Measurements from ENCODE around the gene TPTE2.
"Not testable (repeated sequence)": the region's sequence is repeated elsewhere in the genome, so short reads cannot be mapped to it uniquely, and the experiment has no call there.

Gene TPTE2

GRCh38 chr13:19567820-19568534 is 6.6 kb upstream of the TPTE2 start:
- DNase-seq (ENCODE audit: low read depth): no peak

DNA sequence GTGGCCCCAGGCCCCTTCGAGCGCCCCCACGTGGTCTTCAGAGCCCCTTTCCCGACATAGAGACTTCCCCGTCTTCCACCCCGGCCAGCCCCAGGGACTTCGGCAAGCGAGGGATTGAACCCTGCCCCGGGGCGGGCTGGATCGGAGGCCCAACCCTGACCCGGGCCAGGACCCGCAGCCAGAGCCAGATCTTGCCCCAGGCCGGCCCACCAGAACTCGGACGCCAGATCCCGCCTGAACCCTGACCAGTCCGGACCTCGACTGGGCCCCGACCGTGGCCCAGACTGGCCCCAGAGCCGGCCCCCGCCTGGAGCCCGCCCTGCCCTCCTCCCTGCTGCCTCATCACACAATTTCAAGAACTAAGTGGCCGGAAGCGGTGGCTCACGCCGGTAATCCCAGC is 253 bp upstream of the TPTE2 start:
- no peak for DNase-seq (ENCODE audit: low read depth)

DNA sequence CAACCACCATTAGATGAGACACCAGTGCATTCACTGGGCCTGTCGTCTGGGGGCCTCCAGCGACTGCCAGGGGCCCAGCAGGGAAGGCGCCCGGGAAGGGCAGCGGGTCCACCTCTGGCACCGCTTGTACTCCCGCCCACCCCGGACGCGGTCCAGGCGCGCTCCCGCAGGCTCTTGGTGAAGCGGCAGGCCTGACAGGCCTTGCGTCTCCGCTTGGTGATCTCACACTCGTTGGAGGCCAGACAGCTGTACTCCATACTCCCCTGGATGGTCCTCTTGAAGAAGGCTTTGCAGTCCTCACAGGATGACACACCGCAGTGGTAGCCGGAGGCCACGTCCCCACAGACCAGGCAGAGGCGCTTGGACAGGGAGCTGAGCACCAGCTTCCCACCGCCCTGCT is 660 bp downstream of the TPTE2 start:
- DNase-seq (ENCODE audit: low read depth): not testable (repeated sequence)

- not testable (repeated sequence) for DNase-seq (ENCODE audit: low read depth)
These were observed 1.6 kb downstream of the TPTE2 start for GRCh38 chr13:19559739-19560138.

DNA sequence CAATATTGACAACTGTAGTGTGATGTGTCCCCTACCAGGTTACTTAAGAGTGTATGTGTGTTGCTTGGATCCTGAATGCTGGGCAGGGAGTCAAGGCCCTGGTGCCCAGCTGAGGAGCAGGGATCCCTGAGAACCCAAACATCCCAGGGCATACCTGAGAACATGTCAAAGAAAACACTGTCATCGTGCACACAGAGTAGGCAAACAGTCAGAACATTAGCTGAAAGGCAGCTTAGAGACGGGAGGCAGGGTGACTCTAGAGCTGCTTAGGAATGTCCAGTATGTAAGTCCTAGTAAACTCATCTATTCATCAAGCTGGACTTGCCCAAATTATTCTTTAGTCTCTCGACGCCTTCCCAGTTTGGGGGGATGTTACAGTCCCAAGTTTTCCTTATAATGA is 4.0 kb downstream of the TPTE2 start:
- DNase-seq (ENCODE audit: low read depth): not testable (repeated sequence)

DNA sequence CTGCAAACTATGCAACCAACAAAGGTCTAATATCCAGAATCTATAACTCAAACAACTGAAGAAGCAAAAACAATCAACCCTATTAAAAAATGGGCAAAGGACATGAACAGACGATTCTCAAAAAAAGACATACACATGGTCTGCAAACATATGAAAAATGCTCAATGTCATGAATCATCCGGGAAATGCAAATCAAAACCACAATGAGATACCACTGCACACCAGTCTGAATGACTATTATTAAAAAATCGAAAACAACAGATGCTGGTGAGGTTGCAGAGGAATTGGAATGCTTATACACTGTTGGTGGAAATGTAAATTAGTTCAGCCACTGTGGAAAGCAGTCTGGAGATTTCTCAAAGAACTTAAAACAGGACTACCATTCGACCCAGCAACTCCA is 12.1 kb downstream of the TPTE2 start:
- DNase-seq (ENCODE audit: low read depth): not testable (repeated sequence)

GRCh38 chr13:19525634-19526033 is 35.7 kb downstream of the TPTE2 start:
- not testable (repeated sequence) for DNase-seq (ENCODE audit: low read depth)

DNA sequence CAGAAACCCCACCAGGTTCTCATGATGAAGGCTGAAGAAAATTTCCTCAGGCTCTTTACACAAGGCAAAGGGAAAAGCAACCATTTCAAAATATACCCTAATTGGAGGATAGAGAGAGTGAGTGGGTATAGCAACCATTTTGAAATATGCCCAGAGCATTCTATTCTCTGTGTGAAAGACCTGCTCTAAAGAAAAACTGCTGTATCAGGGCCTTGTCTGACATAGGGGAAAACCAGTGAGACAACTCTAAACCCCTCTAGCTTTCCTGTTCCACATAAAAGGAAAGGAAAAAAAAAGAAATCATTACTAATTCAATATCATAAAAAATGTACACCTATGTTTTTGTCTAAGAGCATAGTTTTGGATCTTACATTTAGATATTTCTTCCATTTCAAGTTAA is 42.3 kb downstream of the TPTE2 start:
- no peak for DNase-seq (ENCODE audit: low read depth)

- not testable (repeated sequence) for DNase-seq (ENCODE audit: low read depth)
These were observed 53.7 kb downstream of the TPTE2 start for GRCh38 chr13:19507623-19508022.

GRCh38 chr13:19460126-19460525 is 101.2 kb downstream of the TPTE2 start:
- DNase-seq (ENCODE audit: low read depth): not testable (repeated sequence)

GRCh38 chr13:19439056-19439686 is 122.2 kb downstream of the TPTE2 start:
- DNase-seq (ENCODE audit: low read depth): not testable (repeated sequence)

- not testable (repeated sequence) for DNase-seq (ENCODE audit: low read depth)
These were observed 123.6 kb downstream of the TPTE2 start for GRCh38 chr13:19437780-19438179.

DNA sequence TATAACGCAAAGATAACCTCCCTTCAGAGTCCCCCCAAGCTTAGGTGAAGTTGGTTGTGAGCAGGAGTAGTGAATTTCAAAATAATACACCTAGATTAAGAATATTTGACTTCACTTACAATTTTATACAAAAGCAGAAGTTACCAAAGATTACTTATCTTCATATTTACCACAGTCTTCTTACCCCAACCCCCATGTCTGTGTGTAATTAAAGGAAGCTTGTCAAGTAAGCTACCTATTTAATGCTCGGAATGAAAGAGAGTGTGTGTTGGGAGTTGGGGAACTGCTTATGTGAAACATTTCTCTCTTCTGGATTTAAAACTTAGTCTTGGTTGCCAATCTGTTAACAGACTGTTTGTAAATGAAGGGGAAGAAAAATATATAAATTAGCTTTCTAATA is 139.1 kb downstream of the TPTE2 start:
- DNase-seq (ENCODE audit: low read depth): not testable (repeated sequence)

DNA sequence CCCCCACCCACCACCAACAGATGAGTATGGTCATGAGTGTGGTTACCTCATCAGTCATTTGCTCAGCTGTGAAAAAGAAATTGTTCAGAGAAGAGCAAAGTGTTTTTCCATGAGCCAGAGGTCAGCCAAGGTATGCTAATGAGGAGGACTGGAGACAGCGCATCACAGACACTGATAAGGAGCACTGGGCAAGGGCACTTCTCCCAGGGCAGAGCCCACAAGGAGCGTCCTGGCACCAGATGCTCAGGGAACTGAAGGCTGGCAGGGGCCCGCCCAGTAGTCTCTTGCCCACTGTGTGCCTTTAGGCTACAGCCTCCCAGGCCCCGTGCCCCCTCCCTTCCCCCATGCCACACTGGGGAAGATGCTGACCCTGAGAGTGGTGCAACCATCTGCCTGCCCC is 148.8 kb downstream of the TPTE2 start:
- DNase-seq (ENCODE audit: low read depth): not testable (repeated sequence)

- DNase-seq (ENCODE audit: low read depth): not testable (repeated sequence)
These were observed 178.4 kb downstream of the TPTE2 start for GRCh38 chr13:19382746-19383511.

DNA sequence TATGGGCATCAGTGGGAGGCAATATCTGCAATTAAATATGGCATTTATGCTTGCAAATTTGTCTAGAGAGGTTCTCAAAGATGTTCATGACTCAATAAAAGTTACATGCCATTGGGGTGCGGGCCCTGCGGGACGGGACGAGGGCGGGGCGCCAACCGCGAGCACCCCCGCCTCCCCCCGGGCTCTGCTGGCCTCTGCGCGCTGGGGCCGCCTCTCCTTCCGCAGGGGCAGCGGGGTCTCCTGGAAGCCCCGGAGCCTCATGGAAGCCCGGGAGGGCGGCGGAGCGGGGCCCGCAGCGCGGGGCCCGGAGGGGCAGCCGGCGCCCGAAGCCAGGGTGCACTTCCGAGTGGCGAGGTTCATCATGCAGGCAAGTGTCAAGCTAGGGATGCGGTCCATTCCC is 179.2 kb downstream of the TPTE2 start:
- no peak for DNase-seq (ENCODE audit: low read depth)
